Loucy (cell line): ENCODE data around the gene KRTAP25-1.

Experiments
- EZH2phosphoT487 ChIP-seq: fragments of 200-600 bp; IDR thresholded peaks from 2 replicates; pipeline ENCODE4 v1.6.1; 2018; ENCODE audit warnings: antibody characterized with exemption, mild to moderate bottlenecking, moderate library complexity, borderline replicate concordance
- TF ChIP-seq, protein P1 (sequence below): fragments of 200-600 bp; sonication (generic); conservative IDR thresholded peaks from 2 replicates; pipeline ENCODE4 v1.5.1; 2014; ENCODE audit warnings: mild to moderate bottlenecking, antibody characterized with exemption, low read length

DNA sequence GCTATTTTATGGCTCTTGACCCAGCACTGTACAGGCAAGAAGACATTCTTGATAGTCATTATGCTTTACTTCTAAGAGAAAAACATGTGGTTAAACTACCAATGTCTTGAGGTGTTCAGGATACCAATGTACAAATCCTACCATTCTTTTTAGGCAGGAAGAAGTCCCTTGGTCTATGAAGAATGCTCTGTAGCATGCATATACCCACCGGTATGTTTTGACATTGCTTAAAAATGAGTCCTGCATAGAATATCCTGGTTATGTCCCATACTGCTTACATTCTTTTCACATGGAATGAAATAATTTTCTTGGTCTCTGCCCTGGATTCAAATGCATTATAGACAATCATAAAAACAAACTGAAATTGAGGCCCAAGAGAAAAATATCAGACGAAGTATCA lies 43.4 kb upstream of the KRTAP25-1 start:
- TF ChIP-seq, protein P1, sequence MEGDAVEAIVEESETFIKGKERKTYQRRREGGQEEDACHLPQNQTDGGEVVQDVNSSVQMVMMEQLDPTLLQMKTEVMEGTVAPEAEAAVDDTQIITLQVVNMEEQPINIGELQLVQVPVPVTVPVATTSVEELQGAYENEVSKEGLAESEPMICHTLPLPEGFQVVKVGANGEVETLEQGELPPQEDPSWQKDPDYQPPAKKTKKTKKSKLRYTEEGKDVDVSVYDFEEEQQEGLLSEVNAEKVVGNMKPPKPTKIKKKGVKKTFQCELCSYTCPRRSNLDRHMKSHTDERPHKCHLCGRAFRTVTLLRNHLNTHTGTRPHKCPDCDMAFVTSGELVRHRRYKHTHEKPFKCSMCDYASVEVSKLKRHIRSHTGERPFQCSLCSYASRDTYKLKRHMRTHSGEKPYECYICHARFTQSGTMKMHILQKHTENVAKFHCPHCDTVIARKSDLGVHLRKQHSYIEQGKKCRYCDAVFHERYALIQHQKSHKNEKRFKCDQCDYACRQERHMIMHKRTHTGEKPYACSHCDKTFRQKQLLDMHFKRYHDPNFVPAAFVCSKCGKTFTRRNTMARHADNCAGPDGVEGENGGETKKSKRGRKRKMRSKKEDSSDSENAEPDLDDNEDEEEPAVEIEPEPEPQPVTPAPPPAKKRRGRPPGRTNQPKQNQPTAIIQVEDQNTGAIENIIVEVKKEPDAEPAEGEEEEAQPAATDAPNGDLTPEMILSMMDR = no peak
- no peak for TF ChIP-seq EZH2phosphoT487
